IPS-15b (cell line): ENCODE data around the gene ISG20.

Experiments used
- H3K27me3 ChIP-seq: one replicate; pipeline ENCODE4 v1.6.1; 2013; ENCODE audit warnings: low read length; ENCODE audit not compliant: control insufficient read depth, insufficient read depth
- H3K36me3 ChIP-seq: one replicate; pipeline ENCODE4 v1.6.1; 2013; ENCODE audit warnings: low read length; ENCODE audit not compliant: control insufficient read depth, insufficient read depth
- H3K4me1 ChIP-seq: one replicate; pipeline ENCODE4 v1.6.1; 2013; ENCODE audit warnings: mild to moderate bottlenecking, low read length; ENCODE audit not compliant: control insufficient read depth, insufficient read depth
- H3K4me3 ChIP-seq: one replicate; pipeline ENCODE4 v1.5.1; 2013; ENCODE audit warnings: low read depth, low read length
- H3K9ac ChIP-seq: one replicate; pipeline ENCODE4 v1.6.1; 2013; ENCODE audit warnings: low read depth, mild to moderate bottlenecking, low read length
- H3K9me3 ChIP-seq: one replicate; pipeline ENCODE4 v1.6.1; 2013; ENCODE audit warnings: mild to moderate bottlenecking, low read length; ENCODE audit not compliant: control insufficient read depth, insufficient read depth

Gene ISG20

GRCh38 chr15:88686166-88686565, 47.4 kb downstream of the ISG20 start:
- H3K27me3 ChIP-seq: no peaks in the 10 kb centered on the region
- H3K9me3 ChIP-seq: peaks cover 3% of the 10 kb centered on the region
- H3K4me1 ChIP-seq: no peaks in the 10 kb centered on the region
- H3K4me3 ChIP-seq: no peak overlapping the region
- no peaks in the 10 kb centered on the region for H3K36me3 ChIP-seq
- H3K9ac ChIP-seq: no peak overlapping the region

- Histone ChIP-seq H3K9me3 (peaks cover 3% of the 10 kb centered on the region), H3K9ac (no peak overlapping the region), H3K36me3 (no peaks in the 10 kb centered on the region), H3K27me3 (no peaks in the 10 kb centered on the region), H3K4me1 (no peaks in the 10 kb centered on the region), H3K4me3 (no peak overlapping the region)
These were observed 49.6 kb downstream of the ISG20 start for GRCh38 chr15:88688394-88688933.

- H3K27me3 ChIP-seq: no peaks in the 10 kb centered on the region
- H3K9ac ChIP-seq: no peak overlapping the region
- H3K4me1 ChIP-seq: no peaks in the 10 kb centered on the region
- peaks cover 3% of the 10 kb centered on the region for H3K9me3 ChIP-seq
- no peak overlapping the region for H3K4me3 ChIP-seq
- H3K36me3 ChIP-seq: no peaks in the 10 kb centered on the region
These were observed 51.5 kb downstream of the ISG20 start for GRCh38 chr15:88690331-88690730.

DNA sequence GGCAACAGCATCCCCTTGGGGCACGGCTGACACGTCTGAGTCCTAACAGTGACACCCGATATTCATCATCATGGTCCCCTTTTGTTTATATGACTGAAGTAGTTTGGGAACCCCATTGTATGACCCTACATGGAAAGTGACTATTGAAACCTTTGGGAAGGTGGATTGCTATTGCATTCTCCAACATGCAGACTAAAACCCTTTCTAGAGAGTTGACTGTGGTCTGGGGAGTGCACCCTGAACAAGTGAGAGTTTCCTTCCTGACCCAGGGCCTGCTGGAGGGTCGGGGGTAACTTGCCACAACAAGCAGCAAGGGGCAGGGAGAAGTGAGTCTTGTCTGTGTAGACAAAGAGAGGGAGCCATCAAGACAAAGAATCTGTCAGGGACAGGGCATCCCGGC, 54.4 kb downstream of the ISG20 start:
- Histone ChIP-seq H3K27me3 (no peaks in the 10 kb centered on the region), H3K4me3 (no peak overlapping the region), H3K4me1 (no peaks in the 10 kb centered on the region), H3K36me3 (no peaks in the 10 kb centered on the region), H3K9ac (no peak overlapping the region), H3K9me3 (peaks cover 3% of the 10 kb centered on the region)

- H3K9ac ChIP-seq: no peak overlapping the region
- no peaks in the 10 kb centered on the region for H3K4me1 ChIP-seq
- no peaks in the 10 kb centered on the region for H3K36me3 ChIP-seq
- H3K4me3 ChIP-seq: no peak overlapping the region
- H3K27me3 ChIP-seq: peaks cover 4% of the 10 kb centered on the region
- no peaks in the 10 kb centered on the region for H3K9me3 ChIP-seq
These were observed 56.3 kb downstream of the ISG20 start for GRCh38 chr15:88695101-88695500.

- Histone ChIP-seq H3K9me3 (no peaks in the 10 kb centered on the region), H3K36me3 (no peaks in the 10 kb centered on the region), H3K4me1 (no peaks in the 10 kb centered on the region), H3K9ac (no peak overlapping the region), H3K27me3 (peaks cover 4% of the 10 kb centered on the region), H3K4me3 (no peak overlapping the region)
These were observed 57.0 kb downstream of the ISG20 start for GRCh38 chr15:88695691-88696251.

DNA sequence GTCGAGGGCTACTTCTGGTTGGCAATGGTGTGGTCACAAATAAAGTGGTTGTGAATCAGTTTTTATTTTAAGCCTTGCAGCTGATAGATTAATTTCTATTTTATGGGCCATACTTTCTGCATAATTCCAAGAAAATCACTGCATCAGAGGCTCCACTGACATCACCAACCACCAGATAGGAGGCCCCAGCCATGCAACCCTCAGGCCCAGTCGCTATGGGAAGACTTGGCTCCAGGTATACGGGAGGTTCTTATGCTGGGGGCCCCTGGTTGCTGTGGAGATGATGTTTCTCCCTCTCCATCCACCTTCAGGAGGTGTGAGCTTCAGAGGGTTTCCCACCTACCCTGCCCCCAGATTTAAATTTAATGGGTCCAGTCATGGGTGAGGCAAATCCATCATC, 57.4 kb downstream of the ISG20 start:
- no peak overlapping the region for H3K9ac ChIP-seq
- H3K4me3 ChIP-seq: no peak overlapping the region
- H3K4me1 ChIP-seq: no peaks in the 10 kb centered on the region
- no peaks in the 10 kb centered on the region for H3K36me3 ChIP-seq
- no peaks in the 10 kb centered on the region for H3K9me3 ChIP-seq
- H3K27me3 ChIP-seq: peaks cover 4% of the 10 kb centered on the region

GRCh38 chr15:88697276-88697675, 58.5 kb downstream of the ISG20 start:
- H3K27me3 ChIP-seq: peaks cover 4% of the 10 kb centered on the region
- H3K9ac ChIP-seq: no peak overlapping the region
- no peaks in the 10 kb centered on the region for H3K4me1 ChIP-seq
- no peaks in the 10 kb centered on the region for H3K36me3 ChIP-seq
- no peaks in the 10 kb centered on the region for H3K9me3 ChIP-seq
- no peak overlapping the region for H3K4me3 ChIP-seq

DNA sequence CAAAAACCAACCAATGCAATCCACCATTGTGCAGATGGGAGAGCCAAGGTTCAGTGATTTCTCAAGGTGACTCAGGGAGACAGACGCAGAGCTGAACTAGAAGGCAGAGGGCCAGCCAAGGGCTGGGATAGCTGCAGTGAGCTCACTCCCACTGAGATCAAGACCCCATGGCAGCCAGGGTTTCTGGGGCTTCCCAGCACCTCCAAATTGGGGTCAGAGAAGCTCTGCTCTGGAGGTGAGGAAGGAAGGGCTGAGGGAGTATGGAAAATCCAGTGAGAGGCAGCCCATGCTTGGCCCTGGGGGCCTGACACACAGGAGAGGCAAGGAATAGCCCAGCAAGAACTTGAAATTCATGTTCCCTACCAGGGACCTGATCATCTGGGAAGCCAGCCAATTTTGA, 61.0 kb downstream of the ISG20 start:
- H3K4me1 ChIP-seq: no peaks in the 10 kb centered on the region
- H3K4me3 ChIP-seq: no peak overlapping the region
- no peaks in the 10 kb centered on the region for H3K9me3 ChIP-seq
- H3K9ac ChIP-seq: no peak overlapping the region
- peaks cover 23% of the 10 kb centered on the region for H3K27me3 ChIP-seq
- H3K36me3 ChIP-seq: no peaks in the 10 kb centered on the region

DNA sequence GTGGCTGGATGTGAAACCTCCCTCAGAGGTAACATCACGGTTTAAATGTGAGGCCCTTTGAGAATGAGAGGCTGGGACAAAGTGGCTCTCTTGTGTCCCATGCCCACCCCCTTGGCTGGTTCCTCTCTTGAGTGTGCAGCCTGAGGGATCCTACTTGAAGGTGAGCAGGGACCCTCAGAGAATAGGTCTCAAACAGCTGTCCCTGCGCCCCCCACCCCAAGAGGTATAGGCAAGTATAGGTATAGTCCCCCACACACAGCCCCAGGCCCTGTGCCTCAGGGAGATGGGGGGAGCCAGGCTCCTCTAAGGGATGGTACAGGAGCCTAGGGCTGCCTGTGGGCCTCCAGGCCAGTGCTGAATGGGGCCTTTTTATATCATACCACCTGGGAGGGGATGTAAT, 61.9 kb downstream of the ISG20 start:
- Histone ChIP-seq H3K9me3 (no peaks in the 10 kb centered on the region), H3K9ac (no peak overlapping the region), H3K36me3 (no peaks in the 10 kb centered on the region), H3K4me1 (peaks cover 2% of the 10 kb centered on the region), H3K4me3 (no peak overlapping the region), H3K27me3 (peaks cover 27% of the 10 kb centered on the region)

DNA sequence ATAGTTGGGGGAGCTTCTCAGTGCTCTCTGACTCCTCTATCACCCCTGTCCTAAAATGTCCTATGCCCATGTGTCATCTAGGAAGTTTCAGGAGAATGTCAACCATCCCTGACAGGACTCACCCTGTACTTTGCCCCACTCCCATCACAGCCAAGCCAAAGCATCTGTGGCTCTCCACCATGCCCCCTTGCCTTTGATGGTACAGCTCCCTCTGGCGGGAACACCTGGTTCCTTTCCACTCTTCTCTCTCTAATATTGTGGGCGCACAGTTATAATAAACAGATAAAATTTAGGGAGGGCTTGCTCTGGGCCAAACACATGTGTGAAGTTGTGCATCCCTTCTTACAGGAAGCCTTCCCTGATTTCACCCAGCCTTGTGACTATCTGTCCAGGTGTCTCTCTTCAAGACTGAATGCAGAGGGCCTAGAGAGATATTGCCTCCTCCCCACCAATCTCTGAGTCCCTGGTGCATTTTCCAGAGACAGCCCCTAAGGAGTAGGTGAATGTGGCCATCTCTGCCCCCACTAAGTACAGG, 62.8 kb downstream of the ISG20 start:
- Histone ChIP-seq H3K4me3 (no peak overlapping the region), H3K36me3 (no peaks in the 10 kb centered on the region)

GRCh38 chr15:88702983-88703382, 64.2 kb downstream of the ISG20 start:
- H3K9ac ChIP-seq: no peak overlapping the region
- H3K4me3 ChIP-seq: no peak overlapping the region

More for the DNA sequence above, 62.8 kb downstream of the ISG20 start:
- H3K9ac ChIP-seq: no peak overlapping the region
- peaks cover 36% of the 10 kb centered on the region for H3K27me3 ChIP-seq
- H3K9me3 ChIP-seq: no peaks in the 10 kb centered on the region
- peaks cover 3% of the 10 kb centered on the region for H3K4me1 ChIP-seq

More at GRCh38 chr15:88702983-88703382, 64.2 kb downstream of the ISG20 start:
- Histone ChIP-seq H3K9me3 (no peaks in the 10 kb centered on the region), H3K36me3 (no peaks in the 10 kb centered on the region), H3K27me3 (peaks cover 40% of the 10 kb centered on the region), H3K4me1 (peaks cover 3% of the 10 kb centered on the region)
